ENCODE results near the gene COL4A6.

Gene COL4A6

DNA sequence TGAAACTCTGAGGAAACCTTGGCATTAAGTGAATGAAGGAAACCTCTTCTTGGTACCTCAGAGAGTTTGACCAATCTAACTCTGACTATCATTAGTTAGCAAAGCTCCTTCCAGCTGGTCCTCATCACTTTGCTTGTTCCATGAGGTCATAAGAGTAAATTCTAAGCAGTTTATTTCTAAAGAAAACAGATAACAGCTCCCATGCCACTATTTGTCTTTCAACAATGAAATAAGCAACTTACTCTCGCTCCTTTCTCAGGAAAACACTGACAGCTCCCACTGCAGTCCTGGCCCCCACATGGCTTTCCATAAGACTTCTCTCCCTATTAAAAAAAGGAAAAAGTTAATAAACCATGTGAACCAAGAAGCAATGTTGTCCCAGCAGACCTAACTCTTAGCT lies 127.7 kb downstream of the COL4A6 start:
- H3K4me3 ChIP-seq (ENCODE audit: low read length), result no peak overlapping the region
- TF ChIP-seq, protein P1, sequence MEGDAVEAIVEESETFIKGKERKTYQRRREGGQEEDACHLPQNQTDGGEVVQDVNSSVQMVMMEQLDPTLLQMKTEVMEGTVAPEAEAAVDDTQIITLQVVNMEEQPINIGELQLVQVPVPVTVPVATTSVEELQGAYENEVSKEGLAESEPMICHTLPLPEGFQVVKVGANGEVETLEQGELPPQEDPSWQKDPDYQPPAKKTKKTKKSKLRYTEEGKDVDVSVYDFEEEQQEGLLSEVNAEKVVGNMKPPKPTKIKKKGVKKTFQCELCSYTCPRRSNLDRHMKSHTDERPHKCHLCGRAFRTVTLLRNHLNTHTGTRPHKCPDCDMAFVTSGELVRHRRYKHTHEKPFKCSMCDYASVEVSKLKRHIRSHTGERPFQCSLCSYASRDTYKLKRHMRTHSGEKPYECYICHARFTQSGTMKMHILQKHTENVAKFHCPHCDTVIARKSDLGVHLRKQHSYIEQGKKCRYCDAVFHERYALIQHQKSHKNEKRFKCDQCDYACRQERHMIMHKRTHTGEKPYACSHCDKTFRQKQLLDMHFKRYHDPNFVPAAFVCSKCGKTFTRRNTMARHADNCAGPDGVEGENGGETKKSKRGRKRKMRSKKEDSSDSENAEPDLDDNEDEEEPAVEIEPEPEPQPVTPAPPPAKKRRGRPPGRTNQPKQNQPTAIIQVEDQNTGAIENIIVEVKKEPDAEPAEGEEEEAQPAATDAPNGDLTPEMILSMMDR (conservative IDR thresholded peaks at IDR 0.05; ENCODE audit: low read depth, low read length), result no peak
- DNase-seq (ENCODE audit: low read depth), result no peak

GRCh38 chrX:108309144-108309543 lies 129.1 kb downstream of the COL4A6 start:
- no peak overlapping the region for H3K4me3 ChIP-seq (ENCODE audit: low read length)
- TF ChIP-seq, protein P1 (conservative IDR thresholded peaks at IDR 0.05; ENCODE audit: low read depth, low read length), result no peak
- no peak for DNase-seq (ENCODE audit: low read depth)

- DNase-seq (ENCODE audit: low read depth), result no peak
- TF ChIP-seq, protein P1 (conservative IDR thresholded peaks at IDR 0.05; ENCODE audit: low read depth, low read length), result no peak
- H3K4me3 ChIP-seq (ENCODE audit: low read length), result no peak overlapping the region
Measured at GRCh38 chrX:108307132-108308085, 130.8 kb downstream of the COL4A6 start.

GRCh38 chrX:108306086-108306485 lies 132.1 kb downstream of the COL4A6 start:
- TF ChIP-seq, protein P1 (conservative IDR thresholded peaks at IDR 0.05; ENCODE audit: low read depth, low read length), result no peak
- no peak overlapping the region for H3K4me3 ChIP-seq (ENCODE audit: low read length)
- no peak for DNase-seq (ENCODE audit: low read depth)

- no peak overlapping the region for H3K4me3 ChIP-seq (ENCODE audit: low read length)
- TF ChIP-seq, protein P1 (conservative IDR thresholded peaks at IDR 0.05; ENCODE audit: low read depth, low read length), result no peak
- DNase-seq (ENCODE audit: low read depth), result no peak
Measured at GRCh38 chrX:108304757-108305156, 133.5 kb downstream of the COL4A6 start.

DNA sequence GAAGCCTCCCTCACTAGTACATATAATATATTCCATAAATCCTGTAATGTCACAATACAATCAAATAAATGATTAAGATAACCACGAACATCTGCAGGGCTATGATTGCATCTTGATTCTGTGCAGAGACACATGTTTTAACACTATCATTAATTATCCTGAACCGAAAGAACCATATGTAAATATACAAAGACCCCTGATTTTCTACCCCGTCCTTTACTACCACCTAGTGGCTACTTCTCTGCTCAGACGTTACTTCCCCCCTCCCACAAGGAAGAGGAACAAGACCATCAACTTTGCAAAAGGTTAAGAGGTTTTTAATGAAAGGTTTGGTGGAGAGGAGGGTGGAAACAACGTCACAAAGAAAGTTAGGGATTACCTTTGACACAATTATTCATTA lies 134.0 kb downstream of the COL4A6 start:
- no peak overlapping the region for H3K4me3 ChIP-seq (ENCODE audit: low read length)
- TF ChIP-seq, protein P1 (conservative IDR thresholded peaks at IDR 0.05; ENCODE audit: low read depth, low read length), result peak; percentile 73
- no peak for DNase-seq (ENCODE audit: low read depth)

DNA sequence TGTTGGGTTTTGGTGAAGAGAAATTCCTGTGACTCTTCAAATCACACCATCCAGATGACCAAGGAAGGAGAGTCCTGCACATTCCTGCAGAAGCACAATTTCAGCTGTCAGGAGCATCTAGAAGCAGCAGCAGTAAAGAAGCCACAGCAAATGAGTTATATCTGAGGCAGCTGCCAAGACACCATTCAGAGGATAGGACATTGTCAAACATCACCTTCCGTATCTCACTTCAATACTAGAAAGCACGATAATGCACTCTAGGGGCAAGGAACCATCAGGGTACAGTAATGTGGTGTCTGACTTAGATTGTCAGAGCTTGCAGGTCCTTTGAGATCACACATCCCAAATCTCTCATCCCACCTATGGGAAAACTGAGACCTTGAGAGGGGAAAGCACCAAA lies 134.5 kb downstream of the COL4A6 start:
- no peak overlapping the region for H3K4me3 ChIP-seq (ENCODE audit: low read length)
- no peak for DNase-seq (ENCODE audit: low read depth)
- TF ChIP-seq, protein P1 (conservative IDR thresholded peaks at IDR 0.05; ENCODE audit: low read depth, low read length), result no peak
